Fibroblast of skin of abdomen (primary cell): ENCODE measurements around the gene POLR1D.
"Not testable (repeated sequence)": the region's sequence is repeated elsewhere in the genome, so short reads cannot be mapped to it uniquely, and the experiment has no call there.

Source experiments
- DNase-seq: peaks from one replicate; pipeline ENCODE4 v3.0.0-alpha.2; 2013

The POLR1D gene

GRCh38 chr13:27617881-27618321 is 3.8 kb upstream of the POLR1D start:
- no peak for DNase-seq

- peak; percentile 44 for DNase-seq
Measured at GRCh38 chr13:27619093-27619727, 2.5 kb upstream of the POLR1D start.

DNA sequence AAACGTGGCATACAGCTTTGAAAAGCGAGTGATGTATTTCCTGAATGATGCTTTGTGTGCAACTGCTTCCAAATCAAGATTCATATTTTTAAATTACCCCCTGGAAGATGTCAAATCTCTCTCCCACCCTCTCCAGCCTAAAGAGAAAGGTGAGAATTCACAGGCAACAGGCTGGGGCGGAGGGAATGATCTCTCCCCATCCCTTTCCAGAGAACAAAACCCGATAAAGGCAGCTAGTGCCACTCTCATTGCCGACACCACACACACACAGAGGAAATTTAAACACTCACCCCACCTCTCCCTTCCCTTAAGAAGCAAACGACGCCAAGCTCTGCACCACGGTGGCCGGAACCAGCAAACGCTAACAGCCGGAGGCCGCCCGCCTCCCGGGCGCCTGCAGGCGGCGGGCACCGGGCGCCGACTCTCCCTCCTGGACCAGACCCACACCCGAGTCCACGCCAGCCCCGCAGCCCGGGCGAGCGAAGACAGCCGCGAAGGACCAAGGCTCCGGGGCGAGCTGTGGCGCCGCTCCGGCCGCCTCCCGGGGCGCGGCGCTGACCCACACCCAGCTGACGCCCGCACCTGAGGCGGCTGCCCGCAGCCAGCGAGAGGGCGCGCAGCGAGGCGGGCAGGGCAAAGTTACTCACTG is 1.8 kb upstream of the POLR1D start:
- peak; percentile 19 for DNase-seq

DNA sequence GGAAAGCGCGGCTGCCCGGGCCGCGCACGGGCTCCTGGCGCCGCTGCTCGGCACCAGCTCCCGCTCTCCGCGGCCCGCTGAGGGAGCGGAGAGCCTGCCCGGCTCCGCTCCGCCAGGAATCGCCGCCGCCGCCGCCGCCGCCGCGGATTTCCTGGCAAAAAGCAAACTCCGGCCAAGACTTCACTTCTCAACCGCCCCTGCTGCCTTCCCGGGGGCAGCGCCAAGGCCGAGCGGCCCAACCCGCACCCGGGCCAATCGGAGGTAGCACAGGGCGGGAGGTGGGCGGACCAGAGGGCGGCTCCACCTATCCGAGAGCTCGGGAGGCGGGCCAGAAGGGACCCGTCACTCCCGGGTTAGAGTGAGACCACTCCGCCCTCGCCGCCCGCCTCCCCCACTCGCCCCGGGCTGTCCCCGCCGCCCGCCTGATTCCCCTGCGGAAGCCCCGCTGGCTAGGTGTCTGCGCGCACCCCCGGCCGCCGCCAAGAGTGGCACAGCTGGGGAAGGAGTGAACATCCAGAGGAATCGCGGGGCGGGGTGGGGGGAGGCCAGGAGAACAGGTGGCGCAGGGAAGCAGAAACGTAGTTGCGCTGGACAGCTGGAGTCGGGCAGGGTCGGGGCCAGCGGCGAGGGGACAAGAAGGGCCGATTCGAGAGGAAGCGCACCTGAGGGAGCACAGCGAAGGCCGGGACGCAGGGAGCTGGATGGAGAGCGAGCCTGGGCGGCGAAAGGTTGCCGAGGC is 1.1 kb upstream of the POLR1D start, which contains the start of gene LNX2:
TSS of gene LNX2 (minus strand) at position 153 of the 739 bp plus-strand sequence. CDS start 38,826 bp downstream, outside the sequence.
- DNase-seq: peak; percentile 98

DNA sequence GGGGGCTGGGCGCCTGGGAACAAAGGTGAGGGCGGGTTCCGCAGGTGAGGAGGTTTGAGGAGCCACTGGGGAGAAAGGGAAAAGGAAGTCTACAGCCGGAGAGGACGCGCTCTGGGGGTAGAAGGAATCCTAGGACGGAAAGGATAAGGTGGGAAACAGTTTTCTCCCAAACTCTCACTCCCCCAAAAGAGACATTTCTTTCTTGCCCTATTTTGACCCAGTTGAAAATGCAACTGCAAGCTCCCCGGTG is 651 bp upstream of the POLR1D start:
- DNase-seq: no peak

DNA sequence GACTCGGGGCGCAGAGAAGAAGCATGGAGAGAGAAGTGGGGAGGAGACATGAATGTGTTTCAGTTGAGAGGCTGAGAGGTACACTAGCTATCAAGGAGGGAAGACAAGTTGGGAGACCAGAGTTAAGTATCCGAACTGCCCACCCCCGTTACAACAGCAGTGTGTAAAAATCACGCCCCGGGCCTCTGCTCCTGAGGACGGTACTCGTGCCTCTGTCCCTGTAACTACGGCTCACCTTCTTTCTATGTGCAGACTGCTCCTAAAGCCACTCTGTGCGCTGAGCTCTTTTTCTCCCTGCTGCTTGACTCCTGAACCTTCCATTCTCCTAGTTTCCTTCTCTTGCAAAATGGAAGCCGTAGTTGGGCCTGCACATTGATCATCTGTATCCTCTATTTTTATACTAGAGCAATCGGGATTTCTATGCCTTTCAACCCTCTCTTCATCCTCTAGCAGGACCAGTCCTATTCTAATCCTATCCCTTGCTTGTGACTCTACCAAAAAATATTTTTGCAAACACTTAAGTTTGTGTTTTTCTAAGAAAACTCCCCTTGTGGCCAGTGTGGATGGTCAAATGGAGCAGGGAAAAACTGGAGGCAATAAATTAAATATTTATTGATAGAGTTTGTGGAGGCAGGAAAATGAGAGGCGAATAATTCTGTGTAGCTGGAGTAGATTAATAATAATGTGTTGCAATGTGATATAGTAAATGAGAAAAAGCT is 569 bp downstream of the POLR1D start:
- DNase-seq: no peak

GRCh38 chr13:27622881-27623280 is 1.2 kb downstream of the POLR1D start:
- DNase-seq: no peak

DNA sequence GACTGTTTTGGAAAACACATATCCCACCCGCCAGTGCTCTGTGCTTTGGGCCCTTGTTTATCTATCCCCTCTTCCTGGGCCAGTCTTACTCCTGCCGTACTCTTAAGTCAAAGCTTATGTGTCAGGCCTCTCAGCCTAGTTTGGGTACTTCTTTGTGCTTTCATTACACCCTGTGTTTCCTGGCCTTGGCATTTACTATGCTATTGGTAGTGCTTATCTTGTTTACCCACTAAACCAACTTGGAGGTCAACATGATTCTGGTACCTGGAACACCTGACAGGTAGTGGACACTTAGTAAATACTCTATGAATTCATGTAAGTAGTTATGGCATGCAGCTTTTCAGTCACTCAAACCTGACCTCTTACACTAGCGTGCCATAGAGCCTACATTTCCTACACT is 2.4 kb downstream of the POLR1D start:
- DNase-seq: no peak

DNA sequence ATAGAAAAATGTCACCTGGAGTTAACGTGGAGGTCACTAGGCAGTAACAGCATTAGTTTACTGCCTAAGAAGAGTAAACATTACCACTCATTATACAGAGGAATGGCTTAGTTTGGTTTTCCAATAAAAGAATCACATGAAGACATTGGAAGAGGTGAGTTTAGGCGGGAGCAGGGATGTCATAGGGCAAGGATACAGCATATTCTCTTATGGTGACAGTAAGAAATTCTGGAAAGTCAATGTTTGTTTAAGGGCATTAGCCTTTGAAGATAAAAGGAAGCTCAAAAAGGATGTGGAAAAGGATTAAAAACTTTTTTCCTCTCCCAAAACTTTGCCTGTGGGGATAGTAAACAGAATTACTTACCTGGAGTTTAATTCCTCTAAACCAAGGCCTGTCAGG is 4.1 kb downstream of the POLR1D start:
- DNase-seq: no peak

- no peak for DNase-seq
Measured at GRCh38 chr13:27627380-27627779, 5.7 kb downstream of the POLR1D start.

DNA sequence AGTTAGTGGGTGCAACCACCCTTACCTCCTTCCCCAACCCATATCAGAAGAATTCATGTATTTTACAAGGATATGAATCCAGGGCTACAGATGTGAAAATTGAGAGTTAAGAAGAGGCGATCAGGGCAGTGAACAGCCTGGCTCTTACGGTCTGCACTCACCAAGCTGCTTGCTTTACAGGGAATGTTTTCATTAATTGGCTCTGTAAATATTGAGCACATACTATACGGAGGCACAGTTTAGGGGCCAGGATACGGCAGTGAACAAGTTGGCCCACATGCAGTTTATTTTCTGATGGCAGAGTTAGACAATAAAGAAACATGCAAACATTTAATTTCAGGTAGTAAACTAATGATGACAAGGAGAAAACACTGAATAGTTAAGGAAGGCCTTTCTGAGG is 6.4 kb downstream of the POLR1D start:
- DNase-seq: no peak

GRCh38 chr13:27628766-27629165 is 7.1 kb downstream of the POLR1D start:
- DNase-seq: not testable (repeated sequence)

GRCh38 chr13:27631156-27631555 is 9.5 kb downstream of the POLR1D start:
- no peak for DNase-seq

DNA sequence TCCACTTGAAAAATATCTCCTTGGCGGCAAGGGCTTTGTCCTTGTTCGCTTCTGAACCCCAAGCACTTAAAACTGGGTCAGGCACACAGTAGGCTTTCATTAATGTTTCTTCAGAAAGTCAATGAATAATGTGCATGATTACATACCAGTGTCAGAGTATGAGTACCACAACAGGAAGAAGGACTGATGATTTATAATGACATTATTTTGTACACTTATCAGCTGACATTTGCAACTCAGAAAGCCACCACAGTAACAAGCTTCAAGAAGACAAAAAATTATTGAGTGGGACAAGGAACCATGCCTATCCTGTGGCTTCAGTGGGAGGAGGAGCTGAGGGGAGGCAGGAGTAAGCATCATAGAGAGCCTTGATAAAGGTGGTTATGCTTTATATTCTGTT is 10.0 kb downstream of the POLR1D start:
- no peak for DNase-seq

- no peak for DNase-seq
Measured at GRCh38 chr13:27632214-27632613, 10.5 kb downstream of the POLR1D start.

DNA sequence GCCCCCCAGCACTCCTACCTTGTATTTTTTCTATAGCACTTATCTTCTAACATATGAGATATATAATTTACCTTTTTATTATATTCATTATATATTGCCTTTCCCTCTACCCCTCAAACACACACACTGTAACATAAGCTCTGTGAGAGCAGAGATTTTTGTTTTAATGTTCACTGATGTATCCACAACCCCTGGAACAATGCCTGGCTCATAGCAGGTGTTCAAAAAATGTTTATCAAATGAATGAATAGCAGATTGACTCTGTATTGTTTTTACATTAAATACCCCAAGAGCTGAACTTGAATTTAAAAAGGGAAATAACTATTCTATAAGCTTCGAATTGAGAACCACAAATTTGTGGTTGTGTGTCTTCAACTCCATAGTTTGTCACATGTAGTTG is 11.0 kb downstream of the POLR1D start:
- DNase-seq: no peak

GRCh38 chr13:27634231-27634630 is 12.5 kb downstream of the POLR1D start:
- no peak for DNase-seq

DNA sequence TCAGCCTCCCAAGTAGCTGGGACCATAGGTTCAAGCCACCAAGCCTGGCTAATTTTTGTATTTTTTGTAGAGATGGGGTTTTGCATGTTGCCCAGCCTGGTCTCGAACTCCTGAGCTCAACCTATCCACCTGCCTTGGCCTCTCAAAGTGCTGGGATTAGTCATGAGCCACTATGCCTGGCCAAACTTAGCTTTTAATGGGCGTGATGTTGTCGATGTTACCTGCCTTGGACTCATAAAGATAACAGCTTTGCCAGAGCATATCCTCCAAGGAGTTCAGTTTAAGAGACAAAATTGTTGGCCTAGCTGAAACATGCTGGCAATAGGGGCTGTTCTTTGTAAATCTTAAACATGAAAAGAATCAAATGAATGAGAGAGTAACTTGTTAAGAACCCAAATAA is 13.1 kb downstream of the POLR1D start:
- no peak for DNase-seq

DNA sequence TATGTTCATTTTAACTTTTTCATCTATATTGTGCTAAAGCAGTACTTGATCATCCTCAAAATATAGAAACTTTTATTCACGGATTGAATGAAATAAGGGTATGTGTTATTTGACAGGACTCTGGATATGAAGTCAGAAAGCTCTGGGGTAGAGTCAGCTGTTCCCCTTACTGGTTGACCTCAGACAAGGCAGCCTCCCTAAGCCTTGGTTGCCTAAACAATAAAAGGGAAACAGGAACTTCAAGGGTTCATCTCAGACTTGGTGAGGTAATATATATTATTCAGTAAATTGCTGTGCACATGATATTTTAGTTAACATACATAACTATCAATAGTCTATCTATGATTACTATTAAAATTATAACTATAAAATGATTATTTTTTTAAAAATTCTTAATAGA is 13.6 kb downstream of the POLR1D start:
- DNase-seq: no peak

DNA sequence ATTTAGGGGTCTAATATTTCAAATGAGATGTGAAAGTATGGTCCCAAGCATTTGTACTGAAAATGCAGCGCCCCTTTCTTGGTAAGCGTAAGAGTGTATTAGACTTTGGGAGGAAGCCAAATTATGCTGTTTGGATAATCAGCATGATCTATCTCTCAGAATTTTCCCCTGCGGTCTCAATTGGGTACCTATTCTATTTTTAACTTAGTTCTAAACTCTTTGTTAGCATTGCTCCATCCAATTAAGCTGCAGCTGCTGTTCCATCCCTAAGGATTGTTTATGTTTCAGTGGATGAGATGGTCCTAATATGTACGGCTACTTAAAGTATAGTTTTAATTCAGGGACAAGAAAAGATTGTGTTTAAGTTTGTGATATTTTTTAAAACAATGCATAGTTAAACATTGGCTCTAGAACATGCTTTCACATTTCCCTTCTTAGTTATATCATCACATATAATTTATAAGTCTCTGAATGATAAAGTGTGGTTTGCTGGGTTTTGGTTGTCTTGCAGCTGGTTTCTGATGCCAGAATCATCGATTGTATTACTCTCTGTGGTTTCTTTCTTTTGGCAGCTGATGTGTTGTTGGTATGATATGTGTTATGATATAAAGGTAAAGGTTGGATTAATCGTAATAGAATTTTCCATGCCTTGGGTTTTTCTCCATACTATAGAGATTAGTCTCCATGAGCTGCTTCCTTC is 15.0 kb downstream of the POLR1D start:
- peak; percentile 70 for DNase-seq

GRCh38 chr13:27637289-27637626 is 15.6 kb downstream of the POLR1D start:
- DNase-seq: no peak

- no peak for DNase-seq
Measured at GRCh38 chr13:27638001-27638400, 16.3 kb downstream of the POLR1D start.

DNA sequence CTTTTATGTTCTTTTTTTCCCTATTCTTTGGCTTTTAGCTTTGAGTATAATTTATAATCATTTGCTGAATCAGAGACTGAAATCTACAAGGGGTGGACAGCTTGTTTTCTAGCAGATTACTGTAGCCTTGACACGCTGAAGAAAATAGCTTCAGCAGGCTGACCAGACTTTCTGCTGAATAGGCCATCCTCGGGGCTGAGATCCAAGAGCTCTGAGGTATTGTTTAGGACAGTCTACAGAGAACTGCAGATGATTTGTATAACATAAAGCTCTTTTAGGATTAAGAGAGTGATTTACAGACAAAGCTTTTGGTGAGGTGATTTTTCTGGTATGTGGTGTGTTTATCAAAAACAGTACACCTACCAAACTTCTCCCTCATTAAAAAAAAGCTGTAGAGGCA is 16.8 kb downstream of the POLR1D start:
- peak; percentile 78 for DNase-seq
